ENCODE measurements around the gene PNMA1.

- no peak for TF ChIP-seq CTCF (IDR thresholded peaks at IDR 0.05)
- TF ChIP-seq POLR2A (IDR thresholded peaks at IDR 0.05) = no peak
Observed at GRCh38 chr14:73746520-73747378, 32.6 kb upstream of the PNMA1 start.
